Measurements from ENCODE around the gene POPDC2.

DNA sequence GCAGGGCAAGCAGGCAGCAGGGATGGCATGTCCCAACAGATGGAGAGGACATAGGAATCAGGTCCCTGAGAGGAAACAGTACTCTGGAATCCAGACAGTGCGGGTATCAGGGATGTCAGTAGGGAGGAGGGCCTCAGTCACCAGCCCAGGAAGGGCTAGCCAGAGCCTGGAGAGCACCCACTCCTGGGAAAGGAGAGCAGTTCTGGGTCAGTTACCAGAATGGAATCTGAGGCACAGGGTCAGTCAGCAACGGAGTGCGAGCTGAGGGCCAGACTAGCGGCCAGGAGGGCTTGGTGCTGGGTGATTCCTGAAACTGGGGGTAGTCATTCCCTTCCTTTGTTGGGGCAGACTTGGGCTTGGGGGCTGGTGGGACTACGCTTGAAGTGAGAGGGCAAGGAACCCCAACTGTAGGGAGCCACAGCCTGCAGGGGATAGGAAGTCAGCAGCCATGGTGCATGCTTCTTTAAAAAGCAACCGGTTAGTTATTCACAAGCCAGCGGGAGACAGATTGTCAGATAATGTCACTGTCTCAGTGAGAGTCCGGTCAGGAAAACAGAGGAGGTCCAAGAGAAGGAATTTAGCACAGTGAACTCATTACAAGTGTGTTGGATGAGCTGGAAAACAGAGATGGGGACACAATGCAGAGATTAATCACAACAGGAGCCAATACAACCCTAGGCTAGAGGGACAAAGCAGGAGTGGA, 34.8 kb downstream of the POPDC2 start:
- TF ChIP-seq, protein P1, sequence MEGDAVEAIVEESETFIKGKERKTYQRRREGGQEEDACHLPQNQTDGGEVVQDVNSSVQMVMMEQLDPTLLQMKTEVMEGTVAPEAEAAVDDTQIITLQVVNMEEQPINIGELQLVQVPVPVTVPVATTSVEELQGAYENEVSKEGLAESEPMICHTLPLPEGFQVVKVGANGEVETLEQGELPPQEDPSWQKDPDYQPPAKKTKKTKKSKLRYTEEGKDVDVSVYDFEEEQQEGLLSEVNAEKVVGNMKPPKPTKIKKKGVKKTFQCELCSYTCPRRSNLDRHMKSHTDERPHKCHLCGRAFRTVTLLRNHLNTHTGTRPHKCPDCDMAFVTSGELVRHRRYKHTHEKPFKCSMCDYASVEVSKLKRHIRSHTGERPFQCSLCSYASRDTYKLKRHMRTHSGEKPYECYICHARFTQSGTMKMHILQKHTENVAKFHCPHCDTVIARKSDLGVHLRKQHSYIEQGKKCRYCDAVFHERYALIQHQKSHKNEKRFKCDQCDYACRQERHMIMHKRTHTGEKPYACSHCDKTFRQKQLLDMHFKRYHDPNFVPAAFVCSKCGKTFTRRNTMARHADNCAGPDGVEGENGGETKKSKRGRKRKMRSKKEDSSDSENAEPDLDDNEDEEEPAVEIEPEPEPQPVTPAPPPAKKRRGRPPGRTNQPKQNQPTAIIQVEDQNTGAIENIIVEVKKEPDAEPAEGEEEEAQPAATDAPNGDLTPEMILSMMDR (IDR thresholded peaks at IDR 0.05), result no peak
- TF ChIP-seq POLR2A (IDR thresholded peaks at IDR 0.05; ENCODE audit: low read depth) (no peak), POLR2AphosphoS5 (IDR thresholded peaks at IDR 0.05) (no peak)
